PC-3 (cell line): ENCODE data around the gene WDR62. TPM values are rescaled to one million over a fixed set of nuclear protein-coding genes. Genes with fewer than 3 reads are reported as not detected.

Experiments
- ATAC-seq: fragments of 200-7000 bp; cut with Tn5 transposase; 2 replicates; pipeline ENCODE4 v1.9.1; 2020; ENCODE audit warnings: mild to moderate bottlenecking, moderate library complexity
- BruUV-seq: library from RNA; stranded (reverse); fragments of 400-500 nt; replicated peaks from 2 replicates; lab custom pipeline; 2021; lab: Mats Ljungman, UMichigan
- CTCF ChIA-PET: fragments of 300-600 bp; sonication (Branson Sonifier 250); formaldehyde crosslinking; loops from one replicate; lab custom pipeline; 2022; ENCODE audit warnings: antibody characterized with exemption; lab: Charles Lee
- POLR2A ChIA-PET: fragments of 300-600 bp; sonication (Branson Sonifier 250); formaldehyde crosslinking; loops from one replicate; lab custom pipeline; 2022; ENCODE audit warnings: antibody characterized with exemption; ENCODE audit not compliant: unreplicated experiment; lab: Charles Lee
- DNase-seq: peaks from one replicate; pipeline ENCODE4 v3.0.0-alpha.2; 2015
- H2AFZ ChIP-seq: fragments of 300-600 bp; sonication (generic); 2 replicates; pipeline ENCODE4 v1.6.0; 2016; ENCODE audit warnings: antibody characterized with exemption, low read length
- H3F3A ChIP-seq: fragments of 300-600 bp; sonication (generic); one replicate; pipeline ENCODE4 v1.6.0; 2017; ENCODE audit warnings: antibody characterized with exemption, low read length, control low read depth, mild to moderate bottlenecking; ENCODE audit not compliant: unreplicated experiment
- H3K27ac ChIP-seq: fragments of 300-600 bp; sonication (generic); 2 replicates; pipeline ENCODE4 v1.5.1; 2016; ENCODE audit warnings: mild to moderate bottlenecking, low read length
- H3K27me3 ChIP-seq: fragments of 300-600 bp; sonication (generic); 2 replicates; pipeline ENCODE4 v1.6.1; 2016; ENCODE audit warnings: low read length, mixed read lengths
- H3K36me3 ChIP-seq: fragments of 300-600 bp; sonication (generic); 2 replicates; pipeline ENCODE4 v1.6.1; 2016; ENCODE audit warnings: low read depth, mixed run types, low read length, mixed read lengths
- H3K4me1 ChIP-seq: fragments of 300-600 bp; sonication (generic); 2 replicates; pipeline ENCODE4 v1.5.1; 2016; ENCODE audit warnings: low read length; ENCODE audit not compliant: insufficient read depth
- H3K4me2 ChIP-seq: fragments of 300-600 bp; sonication (generic); 2 replicates; pipeline ENCODE4 v1.6.0; 2016; ENCODE audit warnings: low read length
- H3K4me3 ChIP-seq: fragments of 300-600 bp; sonication (generic); 2 replicates; pipeline ENCODE4 v1.5.1; 2016; ENCODE audit warnings: mild to moderate bottlenecking, low read length, mixed read lengths
- H3K79me2 ChIP-seq: fragments of 300-600 bp; sonication (generic); 2 replicates; pipeline ENCODE4 v1.6.1; 2017; ENCODE audit warnings: low read length, mixed read lengths
- H3K9ac ChIP-seq: fragments of 300-600 bp; sonication (generic); 2 replicates; pipeline ENCODE4 v1.6.0; 2016; ENCODE audit warnings: mild to moderate bottlenecking, low read length
- H3K9me2 ChIP-seq: fragments of 300-600 bp; sonication (generic); replicated peaks from 2 replicates; pipeline ENCODE4 v1.6.1; 2016; ENCODE audit warnings: mixed run types, low read length, mixed read lengths
- H3K9me3 ChIP-seq: fragments of 300-600 bp; sonication (generic); 2 replicates; pipeline ENCODE4 v1.6.1; 2016; ENCODE audit warnings: low read length, mixed read lengths
- H4K20me1 ChIP-seq: fragments of 300-600 bp; sonication (generic); 2 replicates; pipeline ENCODE4 v1.6.1; 2016; ENCODE audit warnings: low read length, mixed read lengths
- CTCF ChIP-seq: fragments of 300-600 bp; sonication (generic); conservative IDR thresholded peaks from 2 replicates; pipeline ENCODE4 v1.5.1; 2017; ENCODE audit warnings: antibody characterized with exemption, low read depth, mild to moderate bottlenecking, low read length
- EZH2 ChIP-seq: fragments of 300-600 bp; sonication (generic); IDR thresholded peaks from one replicate; pipeline ENCODE4 v1.6.1; 2017; ENCODE audit warnings: antibody characterized with exemption, mild to moderate bottlenecking, low read length; ENCODE audit not compliant: unreplicated experiment
- EZH2phosphoT487 ChIP-seq: fragments of 300-600 bp; sonication (generic); IDR thresholded peaks from 2 replicates; pipeline ENCODE4 v1.6.1; 2018; ENCODE audit warnings: mild to moderate bottlenecking, antibody characterized with exemption, low read length, borderline replicate concordance
- intact Hi-C: fragments of 100-400 bp; cut with micrococcal nuclease; formaldehyde crosslinking; loops from 2 replicates; pipeline ENCODE4 v1.9.0; 2023
- total RNA-seq: library from RNA; depleted of rRNA; stranded (reverse); fragments of >200 nt; gene quantifications from 2 replicates; pipeline ENCODE4 v1.2.3, GENCODE V29; 2014

Gene WDR62
- total RNA-seq, 1 experiment from 2014 or later: 13.9 TPM

- Histone ChIP-seq H3K4me2 (no peak overlapping the region), H3K4me3 (no peak overlapping the region), H3K79me2 (no peaks in the 10 kb centered on the region), H3F3A (no peaks in the 10 kb centered on the region), H3K36me3 (peaks cover 4% of the 10 kb centered on the region), H3K9me3 (no peaks in the 10 kb centered on the region), H3K27me3 (no peaks in the 10 kb centered on the region), H3K9me2 (no peaks in the 10 kb centered on the region), H3K27ac (no peak overlapping the region), H4K20me1 (no peaks in the 10 kb centered on the region), H3K4me1 (no peaks in the 10 kb centered on the region), H3K9ac (no peak overlapping the region), H2AFZ (no peak overlapping the region)
- CTCF ChIA-PET: no interaction called here
- no TSS peak for BruUV-seq
- POLR2A ChIA-PET: no interaction called here
- no peak for TF ChIP-seq CTCF
- no peak for TF ChIP-seq EZH2
- TF ChIP-seq EZH2phosphoT487: no peak
- ATAC-seq (no peak), DNase-seq (no peak)
- intact Hi-C loops: no loop called here
These were observed 38.5 kb downstream of the WDR62 start for GRCh38 chr19:36093146-36093662.

- H2AFZ ChIP-seq: no peak overlapping the region
- no peaks in the 10 kb centered on the region for H3K79me2 ChIP-seq
- H3K9ac ChIP-seq: no peak overlapping the region
- H3K4me1 ChIP-seq: no peaks in the 10 kb centered on the region
- no peak overlapping the region for H3K4me2 ChIP-seq
- no peaks in the 10 kb centered on the region for H3K9me2 ChIP-seq
- intact Hi-C loops: no loop called here
- no peak overlapping the region for H3K27ac ChIP-seq
- POLR2A ChIA-PET: interaction anchor here (0.6 kb wide), 1 partner anchor 21 kb away, joined by 3 read pairs; the partner anchor contains the start of gene POLR2I
- CTCF ChIA-PET: no interaction called here
- no peaks in the 10 kb centered on the region; the same call in none of the 2 replicates for H3K36me3 ChIP-seq
- no peaks in the 10 kb centered on the region for H4K20me1 ChIP-seq
- H3K4me3 ChIP-seq: no peak overlapping the region
- ATAC-seq: no peak
- H3K27me3 ChIP-seq: no peaks in the 10 kb centered on the region
- no peaks in the 10 kb centered on the region for H3K9me3 ChIP-seq
- H3F3A ChIP-seq: no peaks in the 10 kb centered on the region
- BruUV-seq: no TSS peak
- no peak for DNase-seq
- TF ChIP-seq EZH2 (no peak), CTCF (no peak), EZH2phosphoT487 (no peak)
These were observed 39.0 kb downstream of the WDR62 start for GRCh38 chr19:36093687-36094086.

- no TSS peak for BruUV-seq
- CTCF ChIA-PET: no interaction called here
- POLR2A ChIA-PET: no interaction called here
- H3K27ac ChIP-seq: no peak overlapping the region
- no peaks in the 10 kb centered on the region; the same call in none of the 2 replicates for H3K36me3 ChIP-seq
- H3K4me1 ChIP-seq: no peaks in the 10 kb centered on the region
- no peak for DNase-seq
- TF ChIP-seq EZH2 (no peak), CTCF (no peak), EZH2phosphoT487 (no peak)
- no peak for ATAC-seq
- H3K9ac ChIP-seq: no peak overlapping the region
- no peaks in the 10 kb centered on the region for H4K20me1 ChIP-seq
- no peaks in the 10 kb centered on the region for H3K9me3 ChIP-seq
- no peaks in the 10 kb centered on the region for H3F3A ChIP-seq
- intact Hi-C loops: no loop called here
- H3K4me2 ChIP-seq: no peak overlapping the region
- no peaks in the 10 kb centered on the region for H3K79me2 ChIP-seq
- H3K9me2 ChIP-seq: no peaks in the 10 kb centered on the region
- no peaks in the 10 kb centered on the region for H3K27me3 ChIP-seq
- no peak overlapping the region for H2AFZ ChIP-seq
- H3K4me3 ChIP-seq: no peak overlapping the region
These were observed 42.3 kb downstream of the WDR62 start for GRCh38 chr19:36097036-36097435.
